Chondrocyte (in vitro differentiated cells): Measurements from ENCODE around the gene SLC38A8. TPM values are rescaled to one million over a fixed set of nuclear protein-coding genes. Genes with fewer than 3 reads are reported as not detected.

Experiments used
- DNase-seq: peaks from one replicate; pipeline ENCODE4 v3.0.0; 2021; ENCODE audit warnings: mixed read lengths, low spot score
- H3K27ac Mint-ChIP-seq: one replicate; pipeline ENCODE4 v1.8.0; 2021; ENCODE audit warnings: mild to moderate bottlenecking, moderate library complexity, mixed read lengths; ENCODE audit not compliant: unreplicated experiment
- H3K27me3 Mint-ChIP-seq: 2 replicates; pipeline ENCODE4 v1.8.0; 2021; ENCODE audit warnings: low read depth, mixed read lengths
- H3K36me3 Mint-ChIP-seq: 2 replicates; pipeline ENCODE4 v1.8.0; 2021; ENCODE audit warnings: low read depth, mixed read lengths
- H3K4me1 Mint-ChIP-seq: 2 replicates; pipeline ENCODE4 v1.8.0; 2021; ENCODE audit warnings: low read depth, mild to moderate bottlenecking, mixed read lengths
- H3K4me3 Mint-ChIP-seq: one replicate; pipeline ENCODE4 v1.8.0; 2021; ENCODE audit warnings: mild to moderate bottlenecking, moderate library complexity, mixed read lengths; ENCODE audit not compliant: unreplicated experiment
- H3K9me3 Mint-ChIP-seq: 2 replicates; pipeline ENCODE4 v1.8.0; 2021; ENCODE audit warnings: low read depth, mixed read lengths
- CTCF ChIP-seq: fragments of 200-600 bp; sonication (generic); IDR thresholded peaks from 2 replicates; pipeline ENCODE4 v1.5.0; 2021; ENCODE audit warnings: antibody characterized with exemption, mild to moderate bottlenecking, moderate library complexity
- total RNA-seq: library from RNA; stranded (reverse); gene quantifications from 3 replicates; pipeline ENCODE4 v1.2.1, GENCODE V29; 2021

SLC38A8 gene
- total RNA-seq, 1 donor from 2014 or later, result not detected

- TF ChIP-seq CTCF, result no peak
- Mint-ChIP-seq H3K4me3 (no peak overlapping the region), H3K27me3 (no peaks in the 10 kb centered on the region), H3K27ac (no peak overlapping the region), H3K9me3 (peaks cover 5% of the 10 kb centered on the region), H3K36me3 (peaks cover 26% of the 10 kb centered on the region), H3K4me1 (peaks cover 16% of the 10 kb centered on the region)
- DNase-seq, result no peak
These were observed 37.1 kb upstream of the SLC38A8 start for GRCh38 chr16:84079664-84080063.

- no peak for DNase-seq
- H3K4me3 Mint-ChIP-seq, result no peak overlapping the region
- H3K9me3 Mint-ChIP-seq, result peaks cover 5% of the 10 kb centered on the region
- H3K27me3 Mint-ChIP-seq, result no peaks in the 10 kb centered on the region
- TF ChIP-seq CTCF, result no peak
- H3K36me3 Mint-ChIP-seq, result peaks cover 19% of the 10 kb centered on the region
- H3K27ac Mint-ChIP-seq, result no peak overlapping the region
- H3K4me1 Mint-ChIP-seq, result peaks cover 11% of the 10 kb centered on the region
These were observed 32.8 kb upstream of the SLC38A8 start for GRCh38 chr16:84075376-84075775.

GRCh38 chr16:84074721-84075120 lies 32.1 kb upstream of the SLC38A8 start:
- no peak for DNase-seq
- Mint-ChIP-seq H3K27ac (no peak overlapping the region), H3K4me3 (no peak overlapping the region), H3K36me3 (peaks cover 19% of the 10 kb centered on the region), H3K27me3 (no peaks in the 10 kb centered on the region), H3K9me3 (peaks cover 5% of the 10 kb centered on the region), H3K4me1 (peaks cover 8% of the 10 kb centered on the region)
- no peak for TF ChIP-seq CTCF

GRCh38 chr16:84072014-84072413 lies 29.4 kb upstream of the SLC38A8 start:
- Mint-ChIP-seq H3K9me3 (no peaks in the 10 kb centered on the region), H3K4me1 (peaks cover 8% of the 10 kb centered on the region), H3K36me3 (peaks cover 27% of the 10 kb centered on the region), H3K27me3 (no peaks in the 10 kb centered on the region), H3K4me3 (no peak overlapping the region), H3K27ac (no peak overlapping the region)
- no peak for TF ChIP-seq CTCF
- DNase-seq, result no peak

GRCh38 chr16:84071121-84071520 lies 28.5 kb upstream of the SLC38A8 start:
- H3K4me1 Mint-ChIP-seq, result peaks cover 8% of the 10 kb centered on the region
- H3K4me3 Mint-ChIP-seq, result no peak overlapping the region
- H3K9me3 Mint-ChIP-seq, result no peaks in the 10 kb centered on the region
- peaks cover 28% of the 10 kb centered on the region for H3K36me3 Mint-ChIP-seq
- no peak overlapping the region for H3K27ac Mint-ChIP-seq
- TF ChIP-seq CTCF, result no peak
- H3K27me3 Mint-ChIP-seq, result no peaks in the 10 kb centered on the region
- no peak for DNase-seq
